Lung (tissue), 12 donors: ENCODE data around the gene ST8SIA4. TPM values are rescaled to one million over a fixed set of nuclear protein-coding genes. Genes with fewer than 3 reads are reported as not detected.
A peak's percentile ranks its signal among the peaks of the same experiment; 100 is the strongest.

Experiments
- ATAC-seq: fragments of 200-7000 bp; cut with Tn5 transposase; one replicate; pipeline ENCODE4 v1.9.1; 2020; ENCODE audit warnings: moderate number of reproducible peaks; ENCODE audit not compliant: insufficient read depth, low FRiP score
- DNase-seq, 3 donors: peaks; one replicate each; pipeline ENCODE4 v3.0.0-alpha.2; 2013 to 2017
- H3K27ac ChIP-seq, 2 donors: one replicate each; pipeline ENCODE4 v1.5.1; 2013; ENCODE audit warnings: mild to moderate bottlenecking in 2 of 2, moderate library complexity in 2 of 2, control low read depth in 1 of 2, inconsistent platforms in 1 of 2, low read depth in 1 of 2, low read length in 1 of 2
- H3K27me3 ChIP-seq, 3 donors: one replicate each; pipeline ENCODE4 v1.5.1; 2013; ENCODE audit warnings: low read length in 2 of 3; ENCODE audit not compliant: control insufficient read depth in 3 of 3, insufficient read depth in 3 of 3
- H3K36me3 ChIP-seq, 4 donors: one replicate each; pipeline ENCODE4 v1.5.1; 2013; ENCODE audit warnings: low read length in 4 of 4, mild to moderate bottlenecking in 1 of 4, moderate library complexity in 1 of 4; ENCODE audit not compliant: control insufficient read depth in 4 of 4, insufficient read depth in 4 of 4
- H3K4me1 ChIP-seq, 5 donors: one replicate each; pipeline ENCODE4 v1.5.1; 2013; ENCODE audit warnings: low read length in 5 of 5, mild to moderate bottlenecking in 2 of 5, moderate library complexity in 1 of 5; ENCODE audit not compliant: control insufficient read depth in 5 of 5, insufficient read depth in 5 of 5
- H3K4me3 ChIP-seq: one replicate; pipeline ENCODE4 v1.5.1; 2013; ENCODE audit warnings: mild to moderate bottlenecking, control low read depth, moderate library complexity
- H3K9ac ChIP-seq, 2 donors: one replicate each; pipeline ENCODE4 v1.5.1; 2013; ENCODE audit warnings: low read length in 2 of 2, control low read depth in 1 of 2; ENCODE audit not compliant: insufficient read depth in 1 of 2
- H3K9me3 ChIP-seq, 4 donors: one replicate each; pipeline ENCODE4 v1.5.1; 2013; ENCODE audit warnings: low read length in 3 of 4, mild to moderate bottlenecking in 1 of 4, moderate library complexity in 1 of 4; ENCODE audit not compliant: control insufficient read depth in 4 of 4, insufficient read depth in 3 of 4
- CTCF ChIP-seq: IDR thresholded peaks from 2 replicates; pipeline ENCODE4 v1.5.1; 2012; ENCODE audit warnings: mild to moderate bottlenecking; ENCODE audit errors: control extremely low read depth, extremely low read depth
- WGBS, 2 donors: extraction: QIAGEN DNeasy Blood & Tissue Kit; methylation state at CpG; one replicate each; pipeline ENCODE4 v1.1.7; 2013; 5-methylcytosine and 5-hydroxymethylcytosine counted together
- polyA plus RNA-seq, 2 donors: library from polyadenylated mRNA; stranded (reverse); fragments of 200-250 nt; gene quantifications; one replicate each; pipeline ENCODE4 v1.2.1, GENCODE V29; 2013
- total RNA-seq, 2 donors: library from RNA; depleted of rRNA in 1 of 2; stranded (reverse); fragments of >200 nt in 1 of 2; gene quantifications; one replicate each; pipeline ENCODE4 v1.2.1, GENCODE V29; 2014 to 2021
- donor health status: control.
- donor health status: control.
- donor health status: Bipolar disorder and iron deficiency.
- donor health status: healthy.
- donor health status: DM: yes; HTN: yes; CAD: no.

The ST8SIA4 gene
- total and polyA plus RNA-seq, 4 donors: 4.2 to 22.1 (median 14.2) TPM

GRCh38 chr5:100889165-100889743 lies 13.8 kb downstream of the ST8SIA4 start:
- WGBS, 2 donors: 16 to 25% methylated on average over 4 of the region's 4 CpGs
- Histone ChIP-seq H3K9ac (peak overlapping the region in 1 of 2 donors; percentile 77), H3K4me1 (peaks cover 0 to 9% (median 2%) of the 10 kb centered on the region in 5 donors), H3K27ac (no peak overlapping the region), H3K9me3 (no peaks in the 10 kb centered on the region), H3K4me3 (no peak overlapping the region), H3K27me3 (no peaks in the 10 kb centered on the region), H3K36me3 (peaks cover 0 to 3% (median 0%) of the 10 kb centered on the region in 4 donors)
- no peak for TF ChIP-seq CTCF
- DNase-seq (peak in 1 of 3 donors; percentile 39), ATAC-seq (no peak)

GRCh38 chr5:100877274-100877673 lies 25.8 kb downstream of the ST8SIA4 start:
- Histone ChIP-seq H3K9ac (no peak overlapping the region), H3K36me3 (peaks cover 0 to 4% (median 0%) of the 10 kb centered on the region in 4 donors), H3K4me1 (no peaks in the 10 kb centered on the region), H3K27ac (no peak overlapping the region), H3K9me3 (no peaks in the 10 kb centered on the region), H3K27me3 (no peaks in the 10 kb centered on the region), H3K4me3 (no peak overlapping the region)
- ATAC-seq (no peak), DNase-seq (no peak)
- 21 to 29% methylated on average over 2 of the region's 2 CpGs for WGBS, 2 donors
- no peak for TF ChIP-seq CTCF

GRCh38 chr5:100872408-100873190 lies 30.5 kb downstream of the ST8SIA4 start:
- peaks cover 0 to 6% (median 3%) of the 10 kb centered on the region in 4 donors for H3K36me3 ChIP-seq
- no peak overlapping the region for H3K9ac ChIP-seq
- no peaks in the 10 kb centered on the region for H3K27me3 ChIP-seq
- no peak for TF ChIP-seq CTCF
- DNase-seq (no peak), ATAC-seq (no peak)
- H3K4me3 ChIP-seq: no peak overlapping the region
- H3K9me3 ChIP-seq: no peaks in the 10 kb centered on the region
- H3K27ac ChIP-seq: no peak overlapping the region
- H3K4me1 ChIP-seq: no peaks in the 10 kb centered on the region
- 85 to 87% methylated on average over 2 of the region's 2 CpGs for WGBS, 2 donors
